GM18526 (cell line): ENCODE measurements around the gene TRIP13.

Experiments used
- POLR2A ChIP-seq: IDR thresholded peaks from 3 replicates; pipeline ENCODE4 v1.6.1; 2011; ENCODE audit not compliant: insufficient read length; ENCODE audit errors: extremely low read depth

Gene TRIP13

GRCh38 chr5:886036-886435, 6.6 kb upstream of the TRIP13 start:
- no peak for TF ChIP-seq POLR2A

GRCh38 chr5:886716-887325, 5.9 kb upstream of the TRIP13 start:
- TF ChIP-seq POLR2A = no peak

GRCh38 chr5:887947-888637, 4.6 kb upstream of the TRIP13 start:
- no peak for TF ChIP-seq POLR2A

DNA sequence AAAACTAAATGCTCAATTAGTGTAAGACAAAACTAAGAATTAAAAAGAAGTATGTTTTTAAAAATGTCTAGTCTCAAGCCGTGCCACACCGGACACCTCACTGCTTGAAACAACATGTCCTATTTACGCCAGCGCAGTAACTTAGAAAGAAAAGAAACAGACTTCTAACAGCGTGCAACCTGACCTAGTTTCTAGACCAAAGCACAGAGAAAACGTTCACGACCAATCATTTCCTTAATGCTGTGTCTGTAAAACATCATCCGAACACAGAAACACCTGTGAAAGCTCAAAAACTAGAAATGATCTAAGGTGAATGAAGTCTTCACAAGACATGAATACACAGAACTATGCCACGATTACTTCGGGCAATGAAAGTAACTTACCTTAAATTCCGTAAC, 4.0 kb upstream of the TRIP13 start:
- TF ChIP-seq POLR2A = no peak

DNA sequence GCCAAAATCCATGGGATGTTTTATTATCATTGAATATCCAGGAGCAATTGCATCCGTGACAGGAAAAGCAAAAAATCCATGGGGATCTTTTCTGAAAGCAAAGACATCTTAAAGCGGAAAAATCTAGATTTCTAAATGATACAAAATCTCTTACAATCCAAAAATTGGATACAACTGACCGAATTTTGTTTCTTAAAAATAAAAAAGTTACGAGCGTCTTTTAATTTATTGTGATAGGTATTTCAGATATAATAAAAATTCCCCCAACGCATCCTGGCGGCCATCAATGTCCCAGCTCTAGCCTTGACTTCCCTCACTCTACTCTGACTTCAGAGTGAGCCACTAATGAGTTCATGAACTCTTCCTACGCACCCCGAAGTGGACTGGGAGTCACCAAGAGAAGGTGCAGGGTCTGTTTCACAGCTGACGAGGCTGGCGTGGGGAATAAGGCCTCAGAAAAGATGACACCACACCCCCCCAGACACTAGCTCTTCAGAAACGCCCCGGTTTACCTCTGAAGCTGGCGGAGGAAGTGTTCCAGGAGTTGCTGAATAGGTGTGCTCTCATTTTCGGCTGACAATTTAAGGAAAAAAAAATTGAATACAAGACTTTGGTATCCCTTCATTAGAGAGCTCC, 3.5 kb upstream of the TRIP13 start:
- TF ChIP-seq POLR2A = no peak

DNA sequence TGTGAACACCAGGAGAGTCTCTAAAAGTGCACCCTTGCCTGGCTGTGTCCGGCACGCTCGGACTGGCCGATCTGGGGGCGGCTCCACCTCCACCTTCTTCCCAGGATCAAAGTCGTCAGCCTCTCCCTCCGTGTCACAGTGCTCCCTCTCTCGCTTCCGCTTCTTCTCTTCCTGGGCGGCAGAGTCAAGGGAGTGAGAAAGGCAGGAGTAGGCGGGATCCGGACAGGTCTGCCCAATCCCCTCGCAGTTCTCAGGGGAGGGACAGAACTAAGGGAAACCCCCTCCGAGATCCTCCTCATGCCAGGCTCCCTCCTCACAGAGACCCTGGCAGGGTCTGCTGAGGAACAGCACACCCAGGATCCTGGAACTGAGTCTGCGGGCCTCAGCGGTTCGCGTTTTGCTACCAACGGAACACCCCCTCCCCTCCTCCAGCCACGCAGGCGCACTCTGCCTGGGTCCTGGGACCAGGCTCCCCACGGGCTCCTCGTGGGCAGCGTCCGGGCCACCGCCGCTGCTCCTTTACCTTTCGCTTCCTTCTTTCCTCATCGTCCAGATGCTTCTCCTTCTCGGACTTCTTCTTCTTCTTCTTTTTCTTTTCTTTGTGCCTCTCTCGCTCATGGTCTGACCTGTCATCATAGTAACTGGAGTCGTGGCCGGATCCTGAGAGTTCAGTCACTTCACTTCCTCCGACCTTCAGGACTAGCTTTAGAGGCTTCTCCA, 1.4 kb upstream of the TRIP13 start:
- no peak for TF ChIP-seq POLR2A

DNA sequence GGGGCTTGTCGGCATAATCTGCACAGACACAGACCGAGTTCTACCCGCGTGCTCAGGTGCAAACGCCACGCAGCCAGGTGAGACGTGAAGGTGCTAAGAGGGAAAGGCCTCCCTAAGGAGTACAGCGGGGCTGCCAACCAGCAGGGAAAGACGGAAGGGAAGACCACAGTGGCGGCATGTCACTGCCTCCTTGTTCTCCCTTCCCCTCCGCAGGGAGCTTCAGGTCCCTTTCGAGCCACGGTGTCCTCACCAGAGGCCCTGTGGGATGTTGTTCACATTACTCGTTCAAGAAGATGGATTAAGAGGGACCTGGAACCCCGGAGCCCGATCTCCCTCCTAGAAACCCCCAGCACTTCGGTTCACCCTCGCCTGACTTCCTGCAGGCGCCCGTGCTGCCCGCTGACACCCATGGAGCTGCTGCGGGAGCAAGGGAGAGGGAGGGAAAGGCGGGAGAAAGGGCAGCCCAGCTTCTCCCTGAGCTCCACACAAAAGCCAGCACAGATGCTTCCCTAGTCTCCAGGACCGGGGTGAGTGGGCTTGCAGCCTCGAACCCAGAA, 769 bp upstream of the TRIP13 start:
- TF ChIP-seq POLR2A = no peak

DNA sequence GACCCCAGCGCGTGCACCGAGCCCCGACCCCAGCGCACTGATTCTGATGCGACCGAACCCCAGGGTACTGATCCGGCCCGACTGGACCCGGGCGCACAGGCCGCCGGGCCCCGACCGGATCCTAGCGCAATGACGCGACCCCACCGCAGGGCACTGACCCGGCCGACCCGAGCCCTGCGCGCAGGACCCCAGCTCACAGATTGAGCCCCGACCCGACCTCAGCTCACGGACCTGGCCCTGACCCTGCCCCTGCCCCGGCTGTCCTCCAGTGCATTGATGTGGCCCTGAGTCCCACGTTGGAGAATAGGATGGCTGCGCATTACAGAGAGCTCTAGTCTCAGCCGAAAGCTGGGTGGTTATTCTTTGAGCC, 438 bp downstream of the TRIP13 start:
- no peak for TF ChIP-seq POLR2A

DNA sequence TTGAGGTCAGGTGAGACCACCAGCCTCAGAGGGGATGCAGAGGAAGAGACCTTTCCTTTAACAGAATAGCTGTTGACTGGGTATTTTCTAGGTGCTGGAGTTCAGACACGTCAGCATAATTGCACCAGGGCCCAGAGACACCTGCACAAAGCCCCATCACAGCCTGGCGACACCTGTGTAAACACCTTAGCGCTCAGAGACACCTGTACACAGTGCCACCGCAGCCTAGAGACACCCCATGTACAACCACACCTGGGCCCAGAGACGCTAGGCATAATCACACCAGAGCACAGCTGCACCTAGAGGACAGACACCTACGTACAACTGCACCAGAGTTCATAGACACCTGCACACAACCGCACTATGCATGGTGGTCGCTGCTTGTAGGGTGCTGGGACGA, 1.0 kb downstream of the TRIP13 start:
- no peak for TF ChIP-seq POLR2A

DNA sequence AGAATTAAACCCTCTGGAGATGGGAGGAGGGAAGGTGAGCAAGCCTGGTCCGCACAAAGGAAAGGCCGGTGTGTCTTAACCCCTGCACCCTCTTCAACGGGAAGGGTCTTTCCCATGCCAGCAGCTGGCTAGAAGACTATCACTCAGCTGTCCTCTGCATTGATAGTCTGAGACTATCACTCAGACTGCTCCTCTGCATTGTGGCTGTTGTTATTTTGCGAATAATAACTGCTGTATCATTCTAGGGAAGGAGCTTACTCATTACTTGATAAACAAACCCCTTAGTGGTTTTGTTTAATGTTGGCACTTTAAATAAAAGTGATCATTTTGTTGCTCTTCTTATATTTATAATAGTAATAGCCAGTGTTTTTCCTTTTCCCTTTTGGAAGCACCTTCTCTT, 8.1 kb downstream of the TRIP13 start:
- no peak for TF ChIP-seq POLR2A

GRCh38 chr5:902129-902916, 9.6 kb downstream of the TRIP13 start:
- TF ChIP-seq POLR2A = no peak

DNA sequence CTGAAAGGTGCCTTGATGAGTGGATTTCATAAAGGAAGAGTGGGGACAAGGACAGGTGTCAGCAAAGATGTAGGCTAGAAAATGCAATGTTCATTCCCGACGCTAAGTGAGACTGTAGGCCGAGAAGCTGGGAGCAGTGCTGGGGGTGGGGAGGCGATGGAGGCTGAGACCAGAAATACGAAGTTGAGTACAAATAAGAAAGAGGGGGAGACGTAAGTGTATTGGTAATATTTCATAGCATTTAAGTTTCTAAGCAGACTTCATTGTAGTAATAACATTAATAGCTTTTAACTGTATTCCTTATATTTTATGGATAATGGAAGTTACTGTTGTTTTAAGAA, 11.0 kb downstream of the TRIP13 start:
- TF ChIP-seq POLR2A = no peak

DNA sequence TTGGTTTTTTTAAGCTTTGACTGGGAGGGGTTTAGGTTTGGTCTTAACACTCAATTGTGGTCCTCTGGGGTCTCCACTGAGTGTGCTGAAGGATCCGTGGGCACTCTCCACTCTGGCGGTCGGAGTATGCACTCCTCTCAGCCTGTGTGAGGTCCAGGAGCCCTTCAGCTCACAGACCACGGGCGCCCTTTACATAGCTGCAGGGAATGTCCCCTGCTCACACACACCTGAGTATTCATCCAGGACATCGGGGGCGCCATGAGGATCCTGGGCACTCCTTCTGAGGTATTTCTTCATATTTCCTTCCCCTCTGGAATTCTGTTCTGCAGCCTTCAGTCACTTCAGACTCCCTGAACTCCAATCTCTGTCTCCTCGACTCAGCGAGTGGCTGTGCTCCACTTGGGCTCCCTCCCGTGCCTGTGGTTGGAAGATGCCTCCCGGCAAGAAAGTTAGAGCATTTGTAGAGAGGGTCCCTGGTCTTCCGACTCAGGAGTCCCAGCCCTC, 12.5 kb downstream of the TRIP13 start:
- no peak for TF ChIP-seq POLR2A

GRCh38 chr5:907366-907910, 14.8 kb downstream of the TRIP13 start:
- no peak for TF ChIP-seq POLR2A

DNA sequence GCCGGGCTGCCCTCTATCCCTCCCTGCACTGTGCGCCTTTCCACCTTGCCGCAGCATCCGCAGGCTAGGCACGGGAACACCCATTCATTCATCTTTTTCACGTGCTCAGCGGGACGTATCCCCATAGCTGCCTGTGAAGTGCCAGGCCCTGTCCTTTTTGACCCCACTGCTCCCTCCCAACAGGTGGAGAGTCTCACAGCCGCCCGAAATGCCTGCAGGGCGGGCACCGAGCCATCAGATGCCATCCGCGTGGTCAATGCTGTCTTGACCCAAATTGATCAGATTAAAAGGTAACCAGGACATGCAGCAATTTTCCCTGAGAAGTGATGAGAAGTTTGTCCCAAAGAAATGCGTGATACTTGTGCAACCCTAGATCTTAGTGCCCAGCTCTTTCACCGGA, 15.5 kb downstream of the TRIP13 start:
- TF ChIP-seq POLR2A = no peak

GRCh38 chr5:909086-909485, 16.4 kb downstream of the TRIP13 start:
- TF ChIP-seq POLR2A = no peak
